Measurements from ENCODE around the gene TRIM2.

GRCh38 chr4:153218961-153219360, 14.7 kb downstream of the TRIM2 start:
- no peak for TF ChIP-seq POLR2AphosphoS5 (IDR thresholded peaks at IDR 0.05; ENCODE audit: low read depth, low read length)
- TF ChIP-seq POLR2A (IDR thresholded peaks at IDR 0.05; ENCODE audit: low read depth, low read length) = no peak
- TF ChIP-seq TAF1 (IDR thresholded peaks at IDR 0.05; ENCODE audit: low read depth, low read length) = no peak
- no peak for TF ChIP-seq POU2F2 (IDR thresholded peaks at IDR 0.05; ENCODE audit: low read depth, low read length)
- no peak for TF ChIP-seq SPI1 (IDR thresholded peaks at IDR 0.05; ENCODE audit: low read depth, low read length)
- no peak for TF ChIP-seq PAX5 (IDR thresholded peaks at IDR 0.05; ENCODE audit: insufficient read depth, low read length, severe bottlenecking)

Data from GM12891 (cell line).